ENCODE measurements around the gene ZSCAN32. TPM values are rescaled to one million over a fixed set of nuclear protein-coding genes. Genes with fewer than 3 reads are reported as not detected.

The ZSCAN32 gene
- total and polyA plus RNA-seq, 8 donors, result 2.6 to 11.7 (median 7.9) TPM

- intact Hi-C loops (cut with DNase I; ENCODE audit: low total_unique reads), result no loop called here
- Histone ChIP-seq H3K27ac (no peak overlapping the region), H3K36me3 (no peaks in the 10 kb centered on the region), H3K4me3 (no peak overlapping the region), H3K27me3 (no peaks in the 10 kb centered on the region), H3K9me3 (no peaks in the 10 kb centered on the region), H3K4me1 (no peaks in the 10 kb centered on the region)
- DNase-seq, result no peak
- 55 to 83% (median 80%) methylated on average over 10 of the region's 10 CpGs for WGBS, 5 donors
- no peak for TF ChIP-seq POLR2A (IDR thresholded peaks at IDR 0.05)
- no peak for TF ChIP-seq POLR2AphosphoS5 (IDR thresholded peaks at IDR 0.05)
- no peak for TF ChIP-seq CTCF (IDR thresholded peaks at IDR 0.05)
- TF ChIP-seq EP300 (IDR thresholded peaks at IDR 0.05), result no peak
Observed at GRCh38 chr16:3347586-3347985, 53.2 kb downstream of the ZSCAN32 start.

- WGBS, 5 donors, result 51 to 66% (median 58%) methylated on average over 2 of the region's 2 CpGs
- Histone ChIP-seq H3K27me3 (no peaks in the 10 kb centered on the region), H3K9me3 (no peaks in the 10 kb centered on the region), H3K27ac (no peak overlapping the region), H3K4me1 (no peaks in the 10 kb centered on the region), H3K36me3 (no peaks in the 10 kb centered on the region), H3K4me3 (no peak overlapping the region)
- DNase-seq, result no peak
- TF ChIP-seq EP300 (IDR thresholded peaks at IDR 0.05), result no peak
- no peak for TF ChIP-seq POLR2A (IDR thresholded peaks at IDR 0.05)
- no peak for TF ChIP-seq POLR2AphosphoS5 (IDR thresholded peaks at IDR 0.05)
- no peak for TF ChIP-seq CTCF (IDR thresholded peaks at IDR 0.05)
- intact Hi-C loops (cut with DNase I; ENCODE audit: low total_unique reads), result no loop called here
Observed at GRCh38 chr16:3346041-3346440, 54.8 kb downstream of the ZSCAN32 start.

Other genes starting within 250 kb of the ZSCAN32 start
- gene OR1F1, start 212.8 kb downstream of the ZSCAN32 start, total RNA-seq, result not detected
- not detected for gene OR1F1, start 212.8 kb downstream of the ZSCAN32 start, polyA plus RNA-seq
- 1 to 10 TPM; 4.7 to 8.7 (median 6.2) TPM for gene ZNF200, start 165.8 kb downstream of the ZSCAN32 start, total RNA-seq
- gene ZNF200, start 165.8 kb downstream of the ZSCAN32 start, polyA plus RNA-seq, result 1 to 10 TPM; 2.2 to 3.1 (median 2.9) TPM
- gene MEFV, start 144.4 kb downstream of the ZSCAN32 start, total RNA-seq, result 10 to 100 TPM in 1 of 5 donors, 1 to 10 TPM in 3, under 1 TPM in 1; 0.58 to 24.5 (median 1.7) TPM
- gene MEFV, start 144.4 kb downstream of the ZSCAN32 start, polyA plus RNA-seq, result under 1 TPM; 0.15 to 0.44 (median 0.20) TPM
- gene ZNF263, start 117.5 kb downstream of the ZSCAN32 start, total RNA-seq, result 10 to 100 TPM; 23.5 to 67.0 (median 46.0) TPM
- gene ZNF263, start 117.5 kb downstream of the ZSCAN32 start, polyA plus RNA-seq, result 10 to 100 TPM; 10.8 to 29.6 (median 16.0) TPM
- 1 to 10 TPM in 3 of 5 donors, not detected in 2; 1.6 to 8.3 (median 1.8) TPM for gene TIGD7, start 95.6 kb downstream of the ZSCAN32 start, total RNA-seq
- gene TIGD7, start 95.6 kb downstream of the ZSCAN32 start, polyA plus RNA-seq, result 1 to 10 TPM; 2.1 to 3.7 (median 2.8) TPM
- 10 to 100 TPM; 16.1 to 52.5 (median 25.0) TPM for gene ZNF75A, start 95.5 kb downstream of the ZSCAN32 start, total RNA-seq
- gene ZNF75A, start 95.5 kb downstream of the ZSCAN32 start, polyA plus RNA-seq, result 10 to 100 TPM in 2 of 3 donors, 1 to 10 TPM in 1; 8.0 to 15.6 (median 10.5) TPM
- gene OR2C1, start 45.1 kb downstream of the ZSCAN32 start, total RNA-seq, result not detected
- gene OR2C1, start 45.1 kb downstream of the ZSCAN32 start, polyA plus RNA-seq, result not detected
- gene ZNF174, start 211 bp upstream of the ZSCAN32 start, total RNA-seq, result 10 to 100 TPM in 4 of 5 donors, 1 to 10 TPM in 1; 6.6 to 52.5 (median 21.7) TPM
- gene ZNF174, start 211 bp upstream of the ZSCAN32 start, polyA plus RNA-seq, result 1 to 10 TPM; 4.2 to 5.6 (median 5.0) TPM
- gene ZNF597, start 42.5 kb upstream of the ZSCAN32 start, total RNA-seq, result 1 to 10 TPM in 2 of 5 donors, under 1 TPM in 2, not detected in 1; 0.45 to 2.2 (median 1.1) TPM
- 1 to 10 TPM in 1 of 3 donors, under 1 TPM in 2; 0.68 to 1.1 (median 0.78) TPM for gene ZNF597, start 42.5 kb upstream of the ZSCAN32 start, polyA plus RNA-seq
- gene NAA60, start 42.7 kb upstream of the ZSCAN32 start, total RNA-seq, result 100 to 1,000 TPM in 2 of 5 donors, 10 to 100 TPM in 3; 25.3 to 155 (median 84.9) TPM
- 10 to 100 TPM; 39.3 to 55.3 (median 54.4) TPM for gene NAA60, start 42.7 kb upstream of the ZSCAN32 start, polyA plus RNA-seq
- not detected for gene C16orf90, start 94.5 kb upstream of the ZSCAN32 start, total RNA-seq
- not detected for gene C16orf90, start 94.5 kb upstream of the ZSCAN32 start, polyA plus RNA-seq
- gene CLUAP1, start 100.0 kb upstream of the ZSCAN32 start, total RNA-seq, result 10 to 100 TPM in 4 of 5 donors, 1 to 10 TPM in 1; 9.0 to 52.7 (median 22.2) TPM
- gene CLUAP1, start 100.0 kb upstream of the ZSCAN32 start, polyA plus RNA-seq, result 10 to 100 TPM in 1 of 3 donors, 1 to 10 TPM in 2; 6.7 to 14.1 (median 7.6) TPM
- 10 to 100 TPM in 2 of 5 donors, 1 to 10 TPM in 2, not detected in 1; 1.7 to 17.0 (median 12.8) TPM for gene NLRC3, start 176.4 kb upstream of the ZSCAN32 start, total RNA-seq
- under 1 TPM; 0.45 to 0.50 (median 0.46) TPM for gene NLRC3, start 176.4 kb upstream of the ZSCAN32 start, polyA plus RNA-seq
- 10 to 100 TPM in 1 of 5 donors, 1 to 10 TPM in 4; 5.1 to 19.7 (median 8.0) TPM for gene SLX4, start 210.6 kb upstream of the ZSCAN32 start, total RNA-seq
- gene SLX4, start 210.6 kb upstream of the ZSCAN32 start, polyA plus RNA-seq, result 1 to 10 TPM in 1 of 3 donors, under 1 TPM in 2; 0.76 to 1.3 (median 1.00) TPM